Fibroblast of lung (primary cell): ENCODE data around the gene ACTR2. TPM values are rescaled to one million over a fixed set of nuclear protein-coding genes. Genes with fewer than 3 reads are reported as not detected.

Experiments
- DNase-seq, 2 donors: peaks; one replicate each; pipeline versions ENCODE4 v3.0.0 to v3.0.0-alpha.2; 2010; ENCODE audit warnings: low read depth in 2 of 2
- H2AFZ ChIP-seq: 2 replicates; pipeline ENCODE4 v1.5.1; 2012; ENCODE audit warnings: low read length, control low read depth, inconsistent platforms
- H3K27ac ChIP-seq: 2 replicates; pipeline ENCODE4 v1.5.1; 2011; ENCODE audit warnings: low read length, control low read depth; ENCODE audit not compliant: insufficient read depth
- H3K27me3 ChIP-seq: 2 replicates; pipeline ENCODE4 v1.5.1; 2011; ENCODE audit warnings: mild to moderate bottlenecking, low read length; ENCODE audit not compliant: control insufficient read depth, insufficient read depth
- H3K36me3 ChIP-seq: 2 replicates; pipeline ENCODE4 v1.5.1; 2011; ENCODE audit warnings: low read length; ENCODE audit not compliant: control insufficient read depth, insufficient read depth
- H3K4me1 ChIP-seq: 2 replicates; pipeline ENCODE4 v1.5.1; 2011; ENCODE audit warnings: low read length; ENCODE audit not compliant: control insufficient read depth, insufficient read depth; ENCODE audit errors: extremely low read depth
- H3K4me2 ChIP-seq: 2 replicates; pipeline ENCODE4 v1.5.1; 2011; ENCODE audit warnings: low read length, control low read depth; ENCODE audit not compliant: insufficient read depth; ENCODE audit errors: extremely low read depth
- H3K4me3 ChIP-seq, 4 experiments: fragments of 200-600 bp in 1 of 4; sonication (generic) in 1 of 4; replicated peaks in 1 of 4; 2 replicates each; pipeline ENCODE4 v1.5.1; 2011 to 2016; ENCODE audit warnings: low read length in 4 of 4, low read depth in 3 of 4, mild to moderate bottlenecking in 3 of 4, control low read depth in 2 of 4, inconsistent platforms in 1 of 4, mixed read lengths in 1 of 4; ENCODE audit not compliant: insufficient read depth in 1 of 4; ENCODE audit errors: control extremely low read depth in 1 of 4
- H3K79me2 ChIP-seq: 2 replicates; pipeline ENCODE4 v1.5.1; 2012; ENCODE audit warnings: mild to moderate bottlenecking, low read length, inconsistent platforms; ENCODE audit not compliant: control insufficient read depth, insufficient read depth
- H3K9ac ChIP-seq: 2 replicates; pipeline ENCODE4 v1.5.1; 2011; ENCODE audit warnings: mild to moderate bottlenecking, low read length, control low read depth; ENCODE audit not compliant: insufficient read depth
- H3K9me3 ChIP-seq: 2 replicates; pipeline ENCODE4 v1.5.1; 2012; ENCODE audit warnings: low read depth, low read length; ENCODE audit not compliant: control insufficient read depth, insufficient read depth
- H4K20me1 ChIP-seq: 2 replicates; pipeline ENCODE4 v1.5.1; 2011; ENCODE audit warnings: low read length; ENCODE audit not compliant: control insufficient read depth, insufficient read depth; ENCODE audit errors: extremely low read depth
- EZH2 ChIP-seq: IDR thresholded peaks from 2 replicates; pipeline ENCODE4 v1.5.1; 2012; ENCODE audit warnings: low read length, control low read depth, mild to moderate bottlenecking; ENCODE audit errors: missing control alignments
- polyA plus RNA-seq, 2 donors: library from polyadenylated mRNA; depleted of rRNA in 1 of 2; stranded (reverse) in 1 of 2; unstranded in 1 of 2; fragments of >200 nt; gene quantifications; 2 replicates each; pipeline ENCODE4 v1.2.1, GENCODE V29; 2011 to 2012; ENCODE audit warnings: missing spikeins in 1 of 2
- total RNA-seq: library from RNA; depleted of rRNA; stranded (reverse); fragments of >200 nt; gene quantifications from 2 replicates; pipeline ENCODE4 v1.2.1, GENCODE V29; 2014
- TF ChIP-seq, protein P1 (sequence below), 2 donors: IDR thresholded peaks in 1 of 2; conservative IDR thresholded peaks in 1 of 2; 1 replicate in 1 of 2; 2 replicates in 1 of 2; pipeline ENCODE4 v1.5.1; 2011 to 2012; ENCODE audit warnings: low read length in 2 of 2, control low read depth in 1 of 2, inconsistent platforms in 1 of 2, low read depth in 1 of 2, mild to moderate bottlenecking in 1 of 2

Gene ACTR2
- total and polyA plus RNA-seq, 2 donors (not counting 1 experiment from before 2014, with no cell fraction given): 90.2 to 192 TPM

DNA sequence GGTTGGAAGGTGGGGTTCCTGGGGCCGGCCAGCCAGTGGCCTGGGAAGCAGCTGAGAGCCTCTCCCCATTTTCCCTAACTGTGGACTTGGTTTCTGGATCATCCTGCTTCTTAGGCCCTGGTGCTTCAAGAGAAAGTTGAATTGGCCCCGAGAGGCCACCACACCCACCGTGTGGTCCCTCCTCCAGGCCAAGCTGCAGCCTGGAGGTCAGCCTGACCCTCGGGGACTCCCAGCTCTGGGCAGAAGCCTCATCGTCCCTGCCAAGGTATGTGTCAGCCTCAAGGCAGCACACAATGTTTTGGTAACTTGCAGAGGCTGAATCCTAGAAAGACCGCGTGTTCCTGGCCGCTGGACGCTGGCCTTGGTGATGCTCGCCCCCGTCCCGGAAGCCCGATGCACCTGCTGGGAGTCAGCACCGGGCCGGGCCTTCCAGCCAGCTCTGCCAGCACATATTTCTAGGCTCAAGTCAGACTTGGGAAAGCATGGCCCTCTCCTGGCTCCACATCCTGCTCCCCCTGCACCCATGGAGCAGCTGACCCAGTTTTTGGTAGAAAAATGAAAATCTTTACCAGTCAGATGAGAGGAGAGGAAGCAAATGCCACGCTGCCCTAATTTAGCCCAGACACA, 72.6 kb downstream of the ACTR2 start:
- peak overlapping the region; percentile 33 for H3K9ac ChIP-seq

DNA sequence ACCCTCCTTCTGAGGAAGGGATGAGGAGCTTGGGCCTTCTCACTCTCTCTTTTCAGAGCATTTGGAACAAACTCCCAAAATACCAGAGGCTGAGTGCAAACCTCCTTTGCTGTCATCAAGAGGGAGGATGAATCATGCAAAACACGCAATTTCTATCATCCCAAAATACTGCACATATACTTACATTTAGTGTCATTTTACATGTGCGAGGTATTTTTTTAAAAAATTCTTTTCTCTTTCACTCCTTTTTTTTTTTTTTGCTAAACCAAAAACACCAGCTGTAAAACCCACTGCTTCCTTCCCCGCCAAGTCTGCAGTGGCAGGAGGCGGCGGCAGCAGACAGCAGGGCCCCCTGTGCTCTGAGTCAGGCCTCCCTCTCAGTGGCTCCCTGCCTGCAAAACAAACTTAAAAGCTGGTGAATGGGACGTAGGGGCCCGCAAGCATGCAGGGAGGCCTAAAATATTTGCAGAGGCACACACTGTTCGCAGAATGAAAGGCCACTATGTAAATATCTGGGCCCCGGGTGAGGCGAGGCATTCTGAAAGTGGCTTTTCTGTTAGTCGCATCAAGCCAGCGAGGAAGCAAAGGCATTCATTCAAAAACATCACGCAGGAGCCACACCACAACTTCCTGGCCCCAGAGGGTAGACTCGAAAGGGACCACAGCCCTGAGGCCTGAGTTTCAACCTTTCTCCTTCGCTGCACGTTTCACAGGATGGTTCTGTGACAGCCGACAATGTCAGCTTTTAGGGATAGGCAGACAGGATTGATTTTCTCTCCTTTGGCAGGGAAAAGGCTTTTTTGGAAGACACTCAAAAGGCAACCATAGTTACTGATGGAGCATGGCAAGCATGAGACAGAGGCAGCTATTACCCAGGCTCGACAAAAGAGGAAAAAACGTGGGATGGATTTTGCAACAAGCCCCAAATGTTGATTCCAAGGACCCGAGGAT, 73.4 kb downstream of the ACTR2 start:
- peak; percentile 86 to 92 for DNase-seq
- H3K27ac ChIP-seq: peak overlapping the region; percentile 84
- no peaks in the 10 kb centered on the region for H3K79me2 ChIP-seq
- peak overlapping the region in 3 of 4 experiments; percentile 6 to 31 (median 13) for H3K4me3 ChIP-seq
- no peaks in the 10 kb centered on the region for H3K9me3 ChIP-seq
- no peaks in the 10 kb centered on the region for H3K36me3 ChIP-seq
- no peaks in the 10 kb centered on the region for H4K20me1 ChIP-seq
- H3K27me3 ChIP-seq: no peaks in the 10 kb centered on the region
- H2AFZ ChIP-seq: no peak overlapping the region
- H3K9ac ChIP-seq: peak overlapping the region; percentile 33
- peak overlapping the region; percentile 73 for H3K4me2 ChIP-seq
- TF ChIP-seq EZH2: no peak
- TF ChIP-seq, protein P1, sequence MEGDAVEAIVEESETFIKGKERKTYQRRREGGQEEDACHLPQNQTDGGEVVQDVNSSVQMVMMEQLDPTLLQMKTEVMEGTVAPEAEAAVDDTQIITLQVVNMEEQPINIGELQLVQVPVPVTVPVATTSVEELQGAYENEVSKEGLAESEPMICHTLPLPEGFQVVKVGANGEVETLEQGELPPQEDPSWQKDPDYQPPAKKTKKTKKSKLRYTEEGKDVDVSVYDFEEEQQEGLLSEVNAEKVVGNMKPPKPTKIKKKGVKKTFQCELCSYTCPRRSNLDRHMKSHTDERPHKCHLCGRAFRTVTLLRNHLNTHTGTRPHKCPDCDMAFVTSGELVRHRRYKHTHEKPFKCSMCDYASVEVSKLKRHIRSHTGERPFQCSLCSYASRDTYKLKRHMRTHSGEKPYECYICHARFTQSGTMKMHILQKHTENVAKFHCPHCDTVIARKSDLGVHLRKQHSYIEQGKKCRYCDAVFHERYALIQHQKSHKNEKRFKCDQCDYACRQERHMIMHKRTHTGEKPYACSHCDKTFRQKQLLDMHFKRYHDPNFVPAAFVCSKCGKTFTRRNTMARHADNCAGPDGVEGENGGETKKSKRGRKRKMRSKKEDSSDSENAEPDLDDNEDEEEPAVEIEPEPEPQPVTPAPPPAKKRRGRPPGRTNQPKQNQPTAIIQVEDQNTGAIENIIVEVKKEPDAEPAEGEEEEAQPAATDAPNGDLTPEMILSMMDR (conservative IDR thresholded peaks at IDR 0.05 in 1 of 2, IDR thresholded peaks at IDR 0.05 in 1 of 2; ENCODE audit: low read depth in 1 of 2, low read length in 2 of 2): no peak
- H3K4me1 ChIP-seq: peaks cover 31% of the 10 kb centered on the region

More for the DNA sequence above, 72.6 kb downstream of the ACTR2 start:
- H3K27me3 ChIP-seq: no peaks in the 10 kb centered on the region
- peak overlapping the region; percentile 84 for H3K27ac ChIP-seq
- no peak overlapping the region for H2AFZ ChIP-seq
- H3K4me1 ChIP-seq: peaks cover 31% of the 10 kb centered on the region
- H3K4me2 ChIP-seq: peak overlapping the region; percentile 73
- peak overlapping the region in 1 of 4 experiments; percentile 13 for H3K4me3 ChIP-seq
- DNase-seq: peak; percentile 72 to 83
- TF ChIP-seq, protein P1 (conservative IDR thresholded peaks at IDR 0.05 in 1 of 2, IDR thresholded peaks at IDR 0.05 in 1 of 2; ENCODE audit: low read depth in 1 of 2, low read length in 2 of 2): no peak
- no peak for TF ChIP-seq EZH2
- H3K79me2 ChIP-seq: no peaks in the 10 kb centered on the region
- no peaks in the 10 kb centered on the region for H4K20me1 ChIP-seq
- no peaks in the 10 kb centered on the region for H3K9me3 ChIP-seq
- no peaks in the 10 kb centered on the region for H3K36me3 ChIP-seq

DNA sequence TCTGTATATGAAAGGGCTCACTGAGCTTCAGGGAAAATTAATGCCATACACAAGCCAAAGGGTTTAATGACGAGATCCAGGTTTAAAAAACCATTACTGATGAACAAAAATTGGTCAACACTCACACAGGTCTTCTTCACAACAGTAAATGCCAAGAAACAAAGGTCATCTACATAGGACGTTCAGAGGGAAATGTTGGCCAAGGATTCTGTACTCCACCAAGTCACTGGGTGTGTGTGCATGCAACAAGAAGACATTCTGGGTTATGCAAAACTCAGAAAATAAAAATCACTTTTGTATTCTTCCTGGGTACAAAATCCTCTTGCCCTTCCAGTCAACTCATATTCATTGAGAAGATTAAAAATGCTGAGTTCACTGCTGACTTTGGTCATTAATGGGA, 78.3 kb downstream of the ACTR2 start:
- no peak for DNase-seq
- no peak overlapping the region for H3K9ac ChIP-seq
- no peaks in the 10 kb centered on the region for H3K9me3 ChIP-seq
- no peaks in the 10 kb centered on the region for H3K27me3 ChIP-seq
- peaks cover 3% of the 10 kb centered on the region for H3K36me3 ChIP-seq
- no peak for TF ChIP-seq EZH2
- TF ChIP-seq, protein P1 (conservative IDR thresholded peaks at IDR 0.05 in 1 of 2, IDR thresholded peaks at IDR 0.05 in 1 of 2; ENCODE audit: low read depth in 1 of 2, low read length in 2 of 2): no peak
- no peak overlapping the region for H2AFZ ChIP-seq
- H3K27ac ChIP-seq: no peak overlapping the region
- no peaks in the 10 kb centered on the region for H3K79me2 ChIP-seq
- no peaks in the 10 kb centered on the region for H4K20me1 ChIP-seq
- H3K4me3 ChIP-seq: no peak overlapping the region
- peaks cover 23% of the 10 kb centered on the region for H3K4me1 ChIP-seq
- no peak overlapping the region for H3K4me2 ChIP-seq
